Measurements from ENCODE around the gene MFNG. TPM values are rescaled to one million over a fixed set of nuclear protein-coding genes. Genes with fewer than 3 reads are reported as not detected.

The MFNG gene
- total and polyA plus RNA-seq, 2 experiments from 2014 or later: 3.3 TPM

DNA sequence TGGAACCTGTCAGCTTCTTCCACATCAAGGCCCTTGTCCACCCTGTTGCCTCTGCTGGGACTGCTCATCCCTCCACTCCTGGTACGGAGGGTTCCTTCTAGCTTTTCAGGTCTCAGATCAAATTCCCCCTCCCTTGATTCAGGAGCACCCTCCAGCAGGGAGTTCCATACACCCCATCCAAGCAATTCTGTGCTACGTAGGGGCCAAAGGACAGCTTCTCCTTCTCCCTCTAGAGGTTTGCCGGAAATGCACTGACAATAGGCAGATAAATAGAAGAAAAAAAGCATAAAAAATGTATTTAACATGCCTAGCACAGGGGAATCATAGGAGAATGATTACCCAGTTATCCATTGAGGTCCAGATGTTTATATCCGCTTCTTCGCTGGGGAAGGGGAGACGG is 36.3 kb upstream of the MFNG start:
- Histone ChIP-seq H3K4me2 (no peak overlapping the region), H4K20me1 (ENCODE audit: insufficient read depth, poor library complexity, severe bottlenecking) (no peaks in the 10 kb centered on the region), H3K4me1 (ENCODE audit: insufficient read depth) (peaks cover 12% of the 10 kb centered on the region), H3K9me3 (ENCODE audit: low read depth) (no peaks in the 10 kb centered on the region), H3K36me3 (replicated peaks; ENCODE audit: insufficient read depth, low read depth) (no peaks in the 10 kb centered on the region), H2AFZ (no peak overlapping the region), H3K4me3 (no peak overlapping the region), H3K79me2 (peaks cover 11% of the 10 kb centered on the region), H3K27me3 (no peaks in the 10 kb centered on the region), H3K27ac (no peak overlapping the region), H3K9me2 (replicated peaks; ENCODE audit: insufficient read depth) (no peaks in the 10 kb centered on the region)
- TF ChIP-seq EZH2phosphoT487 (IDR thresholded peaks at IDR 0.05; ENCODE audit: low read depth, severe bottlenecking, unreplicated experiment): no peak
- no peak for TF ChIP-seq EZH2 (IDR thresholded peaks at IDR 0.05; ENCODE audit: borderline replicate concordance)
- TF ChIP-seq, protein P1, sequence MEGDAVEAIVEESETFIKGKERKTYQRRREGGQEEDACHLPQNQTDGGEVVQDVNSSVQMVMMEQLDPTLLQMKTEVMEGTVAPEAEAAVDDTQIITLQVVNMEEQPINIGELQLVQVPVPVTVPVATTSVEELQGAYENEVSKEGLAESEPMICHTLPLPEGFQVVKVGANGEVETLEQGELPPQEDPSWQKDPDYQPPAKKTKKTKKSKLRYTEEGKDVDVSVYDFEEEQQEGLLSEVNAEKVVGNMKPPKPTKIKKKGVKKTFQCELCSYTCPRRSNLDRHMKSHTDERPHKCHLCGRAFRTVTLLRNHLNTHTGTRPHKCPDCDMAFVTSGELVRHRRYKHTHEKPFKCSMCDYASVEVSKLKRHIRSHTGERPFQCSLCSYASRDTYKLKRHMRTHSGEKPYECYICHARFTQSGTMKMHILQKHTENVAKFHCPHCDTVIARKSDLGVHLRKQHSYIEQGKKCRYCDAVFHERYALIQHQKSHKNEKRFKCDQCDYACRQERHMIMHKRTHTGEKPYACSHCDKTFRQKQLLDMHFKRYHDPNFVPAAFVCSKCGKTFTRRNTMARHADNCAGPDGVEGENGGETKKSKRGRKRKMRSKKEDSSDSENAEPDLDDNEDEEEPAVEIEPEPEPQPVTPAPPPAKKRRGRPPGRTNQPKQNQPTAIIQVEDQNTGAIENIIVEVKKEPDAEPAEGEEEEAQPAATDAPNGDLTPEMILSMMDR (IDR thresholded peaks at IDR 0.05; ENCODE audit: poor library complexity): no peak
- 86% methylated on average over 6 of the region's 6 CpGs for whole genome bisulfite sequencing (ENCODE audit: low lambda C conversion rate, missing lambda C conversion rate)
- no peak for DNase-seq (ENCODE audit: low spot score)

DNA sequence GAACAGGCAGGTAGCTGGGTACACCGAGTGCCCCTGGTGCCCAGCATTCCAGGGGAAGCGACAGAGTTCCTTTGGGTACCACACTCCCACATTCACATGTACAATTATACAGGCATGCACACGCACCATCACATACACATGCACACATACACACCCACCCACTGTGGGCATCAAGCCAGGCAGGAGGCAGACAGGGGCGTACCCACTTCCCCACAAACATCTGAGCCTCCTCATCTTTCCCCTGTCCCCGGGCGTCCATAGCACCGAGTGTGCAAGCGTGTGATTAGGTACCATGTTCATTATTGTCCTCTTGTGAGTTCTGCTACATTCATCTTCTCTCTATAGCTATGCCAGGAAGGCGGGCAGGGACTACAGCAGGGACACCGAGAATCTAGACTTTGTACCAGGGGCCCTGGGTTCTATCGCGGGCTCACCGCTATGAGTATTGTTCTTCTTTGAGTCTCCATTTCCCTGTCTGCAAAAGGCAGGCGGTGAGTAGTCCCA is 35.1 kb upstream of the MFNG start:
- TF ChIP-seq, protein P1 (IDR thresholded peaks at IDR 0.05; ENCODE audit: poor library complexity): no peak
- DNase-seq (ENCODE audit: low spot score): no peak
- H3K4me1 ChIP-seq (ENCODE audit: insufficient read depth): peaks cover 12% of the 10 kb centered on the region
- no peak overlapping the region for H3K27ac ChIP-seq
- H3K4me3 ChIP-seq: no peak overlapping the region
- H3K9me3 ChIP-seq (ENCODE audit: low read depth): no peaks in the 10 kb centered on the region
- H3K27me3 ChIP-seq: no peaks in the 10 kb centered on the region
- H2AFZ ChIP-seq: no peak overlapping the region
- no peak overlapping the region for H3K4me2 ChIP-seq
- WGBS (ENCODE audit: low lambda C conversion rate, missing lambda C conversion rate): 84% methylated on average over 14 of the region's 14 CpGs
- H3K9me2 ChIP-seq (replicated peaks; ENCODE audit: insufficient read depth): no peaks in the 10 kb centered on the region
- H3K36me3 ChIP-seq (replicated peaks; ENCODE audit: insufficient read depth, low read depth): no peaks in the 10 kb centered on the region
- peaks cover 21% of the 10 kb centered on the region for H3K79me2 ChIP-seq
- H4K20me1 ChIP-seq (ENCODE audit: insufficient read depth, poor library complexity, severe bottlenecking): no peaks in the 10 kb centered on the region

DNA sequence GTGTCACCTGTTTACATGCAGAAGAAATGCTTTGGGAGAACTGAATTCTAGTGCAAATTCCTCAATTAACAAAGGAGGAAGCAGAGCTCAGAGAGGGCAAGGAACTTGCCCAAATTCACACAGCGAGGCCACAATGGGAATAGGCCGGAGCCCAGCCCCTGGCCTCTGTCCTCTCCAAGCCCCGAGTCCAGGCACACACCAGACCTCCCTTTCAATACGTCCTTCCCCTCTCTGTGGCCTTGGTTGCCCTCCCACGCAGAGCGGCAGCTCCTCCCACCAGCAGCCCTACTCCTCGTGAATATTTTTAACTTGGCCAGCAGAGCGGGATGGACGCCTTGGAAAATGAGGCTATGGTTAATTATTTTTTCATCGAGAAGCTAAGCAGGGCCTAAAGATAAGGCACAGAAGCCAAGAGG is 34.6 kb upstream of the MFNG start:
- Histone ChIP-seq H3K27me3 (no peaks in the 10 kb centered on the region), H2AFZ (no peak overlapping the region), H3K4me2 (no peak overlapping the region), H3K9me3 (ENCODE audit: low read depth) (no peaks in the 10 kb centered on the region), H3K4me3 (no peak overlapping the region), H3K36me3 (replicated peaks; ENCODE audit: insufficient read depth, low read depth) (no peaks in the 10 kb centered on the region), H3K27ac (no peak overlapping the region), H3K4me1 (ENCODE audit: insufficient read depth) (peaks cover 12% of the 10 kb centered on the region), H4K20me1 (ENCODE audit: insufficient read depth, poor library complexity, severe bottlenecking) (no peaks in the 10 kb centered on the region), H3K9me2 (replicated peaks; ENCODE audit: insufficient read depth) (no peaks in the 10 kb centered on the region), H3K79me2 (peaks cover 26% of the 10 kb centered on the region)
- DNase-seq (ENCODE audit: low spot score): no peak
- TF ChIP-seq EZH2phosphoT487 (IDR thresholded peaks at IDR 0.05; ENCODE audit: low read depth, severe bottlenecking, unreplicated experiment): no peak
- no peak for TF ChIP-seq EZH2 (IDR thresholded peaks at IDR 0.05; ENCODE audit: borderline replicate concordance)
- TF ChIP-seq, protein P1 (IDR thresholded peaks at IDR 0.05; ENCODE audit: poor library complexity): no peak
- 71% methylated on average over 10 of the region's 10 CpGs for WGBS (ENCODE audit: low lambda C conversion rate, missing lambda C conversion rate)

All from hepatocyte (in vitro differentiated cells).